Osteocyte (in vitro differentiated cells): Measurements from ENCODE around the gene QRICH1. TPM values are rescaled to one million over a fixed set of nuclear protein-coding genes. Genes with fewer than 3 reads are reported as not detected.
A peak's percentile ranks its signal among the peaks of the same experiment; 100 is the strongest.

Experiments
- DNase-seq: peaks from one replicate; pipeline ENCODE4 v3.0.0; 2021; ENCODE audit warnings: mixed read lengths; ENCODE audit not compliant: unreplicated experiment; ENCODE audit errors: extremely low spot score
- H3K27ac Mint-ChIP-seq: one replicate; pipeline ENCODE4 v1.8.0; 2021; ENCODE audit warnings: mild to moderate bottlenecking, mixed read lengths; ENCODE audit not compliant: unreplicated experiment
- H3K27me3 Mint-ChIP-seq: one replicate; pipeline ENCODE4 v1.8.0; 2021; ENCODE audit warnings: mixed read lengths; ENCODE audit not compliant: unreplicated experiment
- H3K36me3 Mint-ChIP-seq: one replicate; pipeline ENCODE4 v1.8.0; 2021; ENCODE audit warnings: mixed read lengths; ENCODE audit not compliant: unreplicated experiment
- H3K4me1 Mint-ChIP-seq: one replicate; pipeline ENCODE4 v1.8.0; 2021; ENCODE audit warnings: mixed read lengths; ENCODE audit not compliant: unreplicated experiment
- H3K4me3 Mint-ChIP-seq: one replicate; pipeline ENCODE4 v1.8.0; 2021; ENCODE audit warnings: mild to moderate bottlenecking, moderate library complexity, mixed read lengths; ENCODE audit not compliant: unreplicated experiment
- H3K9me3 Mint-ChIP-seq: one replicate; pipeline ENCODE4 v1.8.0; 2021; ENCODE audit warnings: mixed read lengths; ENCODE audit not compliant: unreplicated experiment
- total RNA-seq: library from RNA; stranded (reverse); gene quantifications from 2 replicates; pipeline ENCODE4 v1.2.1, GENCODE V29; 2021
- TF ChIP-seq, protein P1 (sequence below): fragments of 200-600 bp; sonication (generic); IDR thresholded peaks from 2 replicates; pipeline ENCODE4 v1.5.0; 2021; ENCODE audit warnings: antibody characterized with exemption, mild to moderate bottlenecking, moderate library complexity

The QRICH1 gene
- total RNA-seq, 1 donor from 2014 or later = 104 TPM

DNA sequence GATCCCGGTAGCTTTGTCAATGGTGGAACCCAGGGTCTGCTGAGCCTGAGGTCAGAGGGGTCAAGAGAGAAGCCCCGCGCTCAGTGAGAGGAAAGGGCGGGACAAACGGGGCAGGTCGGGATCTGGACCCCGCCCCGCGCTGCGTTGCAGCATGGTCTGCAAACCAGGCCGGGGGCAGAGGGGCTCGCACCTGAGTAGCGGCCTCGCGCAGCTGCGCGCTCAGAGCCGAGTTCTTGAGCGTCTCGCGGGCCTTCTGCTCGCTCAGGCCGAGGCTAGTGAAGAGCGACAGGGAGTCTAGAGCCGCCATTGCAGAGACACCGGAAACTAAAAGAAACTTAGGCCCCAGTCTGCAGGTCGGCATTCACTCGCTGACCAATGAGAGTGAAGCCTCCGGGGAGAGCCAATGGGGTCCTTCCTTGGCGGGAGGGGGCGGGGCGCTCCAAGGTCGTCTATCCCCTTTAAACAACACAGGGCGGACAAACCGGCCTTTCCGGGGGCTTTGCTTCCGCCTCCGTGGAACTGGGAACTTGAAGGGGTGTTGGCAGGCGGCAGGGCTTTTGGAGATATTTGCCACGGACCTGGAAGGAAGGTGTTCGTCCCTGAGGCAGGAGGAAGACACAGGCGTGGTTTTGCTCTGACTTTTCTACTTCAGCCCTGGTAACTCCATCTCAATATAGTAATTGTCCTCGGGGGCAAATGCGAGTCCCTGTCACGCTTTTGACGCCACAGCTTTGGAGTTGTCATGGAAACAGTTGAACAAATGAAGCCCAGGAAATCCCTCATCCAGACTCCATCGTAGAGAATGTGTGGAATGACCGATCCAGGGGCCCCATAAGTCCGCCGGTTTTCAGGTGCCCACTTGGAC lies 10.8 kb upstream of the QRICH1 start, which contains the start of gene QARS1:
QARS1 (minus strand) TSS at position 331 of the 865 bp plus-strand sequence; CDS start at position 307, 24 bp downstream.
- Mint-ChIP-seq H3K4me1 (peaks cover 27% of the 10 kb centered on the region), H3K9me3 (no peaks in the 10 kb centered on the region), H3K27me3 (no peaks in the 10 kb centered on the region), H3K27ac (peak within 1 kb of the TSS; percentile 97), H3K36me3 (peaks cover 32% of the 10 kb centered on the region), H3K4me3 (peak within 1 kb of the TSS; percentile 98)
- TF ChIP-seq, protein P1, sequence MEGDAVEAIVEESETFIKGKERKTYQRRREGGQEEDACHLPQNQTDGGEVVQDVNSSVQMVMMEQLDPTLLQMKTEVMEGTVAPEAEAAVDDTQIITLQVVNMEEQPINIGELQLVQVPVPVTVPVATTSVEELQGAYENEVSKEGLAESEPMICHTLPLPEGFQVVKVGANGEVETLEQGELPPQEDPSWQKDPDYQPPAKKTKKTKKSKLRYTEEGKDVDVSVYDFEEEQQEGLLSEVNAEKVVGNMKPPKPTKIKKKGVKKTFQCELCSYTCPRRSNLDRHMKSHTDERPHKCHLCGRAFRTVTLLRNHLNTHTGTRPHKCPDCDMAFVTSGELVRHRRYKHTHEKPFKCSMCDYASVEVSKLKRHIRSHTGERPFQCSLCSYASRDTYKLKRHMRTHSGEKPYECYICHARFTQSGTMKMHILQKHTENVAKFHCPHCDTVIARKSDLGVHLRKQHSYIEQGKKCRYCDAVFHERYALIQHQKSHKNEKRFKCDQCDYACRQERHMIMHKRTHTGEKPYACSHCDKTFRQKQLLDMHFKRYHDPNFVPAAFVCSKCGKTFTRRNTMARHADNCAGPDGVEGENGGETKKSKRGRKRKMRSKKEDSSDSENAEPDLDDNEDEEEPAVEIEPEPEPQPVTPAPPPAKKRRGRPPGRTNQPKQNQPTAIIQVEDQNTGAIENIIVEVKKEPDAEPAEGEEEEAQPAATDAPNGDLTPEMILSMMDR = no peak
- peak; percentile 96 for DNase-seq

DNA sequence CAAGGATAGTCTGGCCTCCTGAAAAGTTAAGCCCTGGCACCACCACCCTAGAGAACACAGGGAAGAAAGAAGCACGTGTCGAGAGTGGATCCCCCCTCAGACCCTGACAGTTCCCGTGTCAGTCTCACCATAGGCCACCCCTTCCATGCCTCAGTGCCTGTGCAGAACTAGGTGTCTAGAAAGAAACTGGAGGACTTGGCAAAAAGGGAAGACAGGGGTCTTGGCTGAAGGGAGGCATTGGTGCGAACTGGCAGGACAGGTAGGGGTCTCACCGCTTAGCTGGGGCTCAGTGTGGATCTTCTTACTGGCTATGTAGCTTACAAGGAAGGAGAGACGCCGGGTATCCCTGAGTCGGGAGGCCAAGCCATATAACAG lies 10.2 kb upstream of the QRICH1 start:
- no peak for DNase-seq
- Mint-ChIP-seq H3K27ac (peak overlapping the region; percentile 97), H3K4me3 (peak overlapping the region; percentile 98), H3K27me3 (no peaks in the 10 kb centered on the region), H3K36me3 (peaks cover 33% of the 10 kb centered on the region), H3K9me3 (no peaks in the 10 kb centered on the region), H3K4me1 (peaks cover 27% of the 10 kb centered on the region)
- TF ChIP-seq, protein P1 = no peak

DNA sequence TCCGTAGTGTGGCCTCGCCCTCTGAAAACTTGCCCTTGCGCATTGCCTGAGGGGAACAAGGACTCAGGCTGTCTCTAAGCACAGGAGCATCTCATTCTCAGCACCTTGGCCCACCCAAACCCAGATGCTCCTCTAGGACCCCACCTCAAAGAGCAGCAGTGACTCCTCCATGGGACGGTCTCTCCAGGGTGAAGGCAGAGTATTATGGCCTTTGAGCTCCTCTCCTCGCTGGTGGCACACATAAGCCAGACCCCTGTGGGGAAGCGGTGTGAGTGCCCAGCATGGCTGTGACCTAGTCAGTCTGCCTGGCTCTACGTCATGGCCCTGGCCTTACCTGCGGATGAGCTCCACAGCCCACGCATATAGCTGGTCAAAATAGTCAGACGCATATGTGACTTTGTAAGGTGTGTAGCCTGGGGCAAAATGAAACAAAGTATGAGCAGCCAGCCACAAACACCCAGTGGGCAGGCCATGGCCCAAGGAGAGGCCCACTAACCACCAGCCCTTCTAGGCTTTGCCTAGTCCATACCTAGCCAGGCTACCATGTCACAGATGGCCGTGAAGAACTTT lies 6.3 kb upstream of the QRICH1 start:
- H3K4me1 Mint-ChIP-seq = peaks cover 17% of the 10 kb centered on the region
- TF ChIP-seq, protein P1 = no peak
- H3K27me3 Mint-ChIP-seq = no peaks in the 10 kb centered on the region
- no peaks in the 10 kb centered on the region for H3K9me3 Mint-ChIP-seq
- peaks cover 38% of the 10 kb centered on the region for H3K36me3 Mint-ChIP-seq
- H3K4me3 Mint-ChIP-seq = no peak overlapping the region
- DNase-seq = no peak
- no peak overlapping the region for H3K27ac Mint-ChIP-seq

DNA sequence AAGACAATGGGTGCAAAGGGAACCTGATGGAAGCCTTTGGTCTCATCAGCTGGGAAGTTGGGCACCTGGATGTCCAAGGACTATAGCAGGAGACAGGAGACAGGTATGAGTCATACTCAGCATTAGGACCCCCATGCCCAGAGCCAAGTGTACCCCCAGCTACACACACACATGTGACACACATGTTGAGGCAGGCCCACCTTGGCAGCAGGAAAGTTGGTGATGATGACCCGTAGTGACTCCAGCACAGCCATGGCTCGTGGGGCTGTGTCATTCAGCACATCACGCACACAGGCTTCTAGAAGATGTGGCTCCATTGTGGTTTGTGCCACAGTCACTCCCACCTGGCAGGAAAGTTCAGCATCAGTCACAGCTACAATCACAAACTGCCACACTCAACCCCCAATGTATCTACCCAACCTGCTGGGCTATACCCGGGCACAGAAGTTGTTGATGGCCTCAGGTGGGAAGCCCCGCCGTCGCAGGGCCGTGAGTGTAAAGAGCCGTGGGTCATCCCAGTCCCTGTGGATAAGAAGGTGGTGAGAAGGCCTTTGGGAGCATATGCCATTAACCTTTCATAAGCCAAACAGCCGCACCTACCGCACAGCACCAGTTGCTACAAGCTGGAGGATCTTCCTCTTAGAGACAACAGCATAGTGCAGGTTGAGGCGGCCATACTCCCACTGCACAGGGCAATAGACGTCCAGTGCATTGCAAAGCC lies 5.2 kb upstream of the QRICH1 start:
- Mint-ChIP-seq H3K9me3 (no peaks in the 10 kb centered on the region), H3K27me3 (no peaks in the 10 kb centered on the region), H3K27ac (no peak overlapping the region), H3K4me1 (peaks cover 18% of the 10 kb centered on the region), H3K36me3 (peaks cover 38% of the 10 kb centered on the region), H3K4me3 (no peak overlapping the region)
- TF ChIP-seq, protein P1 = no peak
- no peak for DNase-seq

DNA sequence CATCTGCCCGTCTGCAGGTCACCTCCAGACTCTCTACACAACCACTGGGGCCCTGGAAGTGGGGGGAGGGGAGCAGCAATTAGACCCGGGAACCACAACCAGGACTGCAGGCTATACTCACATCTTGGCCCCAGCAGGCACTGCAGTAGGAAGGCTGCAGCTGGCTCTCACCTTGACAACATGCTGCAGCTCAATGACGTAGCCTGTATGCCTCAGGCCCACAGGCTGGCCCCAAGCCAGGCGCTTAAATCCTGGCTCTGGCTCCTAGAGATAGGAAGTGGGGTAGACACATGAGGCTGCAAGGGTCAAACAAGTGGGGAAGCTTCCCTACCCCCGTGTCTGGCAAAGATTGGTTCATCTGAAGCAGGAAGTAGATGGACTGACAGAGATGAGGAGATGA lies 4.6 kb upstream of the QRICH1 start:
- H3K9me3 Mint-ChIP-seq = no peaks in the 10 kb centered on the region
- no peak overlapping the region for H3K4me3 Mint-ChIP-seq
- DNase-seq = no peak
- H3K27ac Mint-ChIP-seq = no peak overlapping the region
- no peaks in the 10 kb centered on the region for H3K27me3 Mint-ChIP-seq
- peaks cover 12% of the 10 kb centered on the region for H3K4me1 Mint-ChIP-seq
- TF ChIP-seq, protein P1 = no peak
- H3K36me3 Mint-ChIP-seq = peaks cover 38% of the 10 kb centered on the region
